ENCODE results near the gene DRC7. TPM values are rescaled to one million over a fixed set of nuclear protein-coding genes. Genes with fewer than 3 reads are reported as not detected.

Gene DRC7
- total RNA-seq, 1 experiment from 2014 or later = 0.85 TPM

GRCh38 chr16:57664662-57665025, 30.0 kb upstream of the DRC7 start:
- Histone ChIP-seq H3K9me3 (ENCODE audit: insufficient read depth, low read depth) (no peaks in the 10 kb centered on the region), H4K20me1 (ENCODE audit: insufficient read depth) (no peaks in the 10 kb centered on the region), H3K27ac (no peak overlapping the region), H3K79me2 (ENCODE audit: low read depth) (no peaks in the 10 kb centered on the region), H3F3A (ENCODE audit: insufficient read depth, low read depth) (peaks cover 15% of the 10 kb centered on the region), H3K9me2 (ENCODE audit: insufficient read depth) (no peaks in the 10 kb centered on the region), H3K36me3 (ENCODE audit: low read depth) (no peaks in the 10 kb centered on the region), H3K27me3 (ENCODE audit: insufficient read depth, low read depth) (no peaks in the 10 kb centered on the region), H2AFZ (no peak overlapping the region), H3K4me2 (no peak overlapping the region), H3K4me1 (replicated peaks; ENCODE audit: insufficient read depth) (peaks cover 18% of the 10 kb centered on the region), H3K4me3 (no peak overlapping the region)
- CTCF ChIA-PET = interaction anchor here (0.6 to 0.7 kb wide), 3 partner anchors 18 to 335 kb away, joined by 4 to 6 read pairs (median 6); no protein-coding TSS in a partner anchor
- no peak for TF ChIP-seq CTCF (conservative IDR thresholded peaks at IDR 0.05)
- TF ChIP-seq EZH2 (IDR thresholded peaks at IDR 0.05; ENCODE audit: low read depth) = no peak
- BruUV-seq (replicated peaks) = TSS peak; percentile 15
- intact Hi-C loops (cut with micrococcal nuclease; ENCODE audit: unreplicated experiment) = no loop called here
- POLR2A ChIA-PET (ENCODE audit: unreplicated experiment) = interaction anchor here (0.5 kb wide), 1 partner anchor 267 kb away, joined by 5 read pairs; no protein-coding TSS in a partner anchor
- no peak for DNase-seq

- no peak for DNase-seq
- no peaks in the 10 kb centered on the region for H3K79me2 ChIP-seq (ENCODE audit: low read depth)
- no peaks in the 10 kb centered on the region for H4K20me1 ChIP-seq (ENCODE audit: insufficient read depth)
- H3K4me1 ChIP-seq (replicated peaks; ENCODE audit: insufficient read depth) = peaks cover 18% of the 10 kb centered on the region
- CTCF ChIA-PET = no interaction called here
- H3K9me3 ChIP-seq (ENCODE audit: insufficient read depth, low read depth) = no peaks in the 10 kb centered on the region
- no peaks in the 10 kb centered on the region for H3K27me3 ChIP-seq (ENCODE audit: insufficient read depth, low read depth)
- intact Hi-C loops (cut with micrococcal nuclease; ENCODE audit: unreplicated experiment) = no loop called here
- no peak overlapping the region for H2AFZ ChIP-seq
- BruUV-seq (replicated peaks) = no TSS peak
- no peaks in the 10 kb centered on the region for H3K36me3 ChIP-seq (ENCODE audit: low read depth)
- peaks cover 15% of the 10 kb centered on the region for H3F3A ChIP-seq (ENCODE audit: insufficient read depth, low read depth)
- H3K4me3 ChIP-seq = no peak overlapping the region
- POLR2A ChIA-PET (ENCODE audit: unreplicated experiment) = no interaction called here
- TF ChIP-seq CTCF (conservative IDR thresholded peaks at IDR 0.05) = no peak
- no peak for TF ChIP-seq EZH2 (IDR thresholded peaks at IDR 0.05; ENCODE audit: low read depth)
- H3K4me2 ChIP-seq = no peak overlapping the region
- H3K27ac ChIP-seq = no peak overlapping the region
- H3K9me2 ChIP-seq (ENCODE audit: insufficient read depth) = no peaks in the 10 kb centered on the region
Observed at GRCh38 chr16:57665541-57665940, 29.1 kb upstream of the DRC7 start.

- POLR2A ChIA-PET (ENCODE audit: unreplicated experiment) = no interaction called here
- intact Hi-C loops (cut with micrococcal nuclease; ENCODE audit: unreplicated experiment) = no loop called here
Observed at GRCh38 chr16:57666353-57667047, 28.1 kb upstream of the DRC7 start.

More at GRCh38 chr16:57666353-57667047, 28.1 kb upstream of the DRC7 start:
- Histone ChIP-seq H3K4me3 (no peak overlapping the region), H3K4me2 (no peak overlapping the region), H2AFZ (no peak overlapping the region), H3K79me2 (ENCODE audit: low read depth) (no peaks in the 10 kb centered on the region), H3K9me3 (ENCODE audit: insufficient read depth, low read depth) (no peaks in the 10 kb centered on the region), H3K27ac (peak overlapping the region; percentile 4; the same call in 1 of the 2 replicates), H3K36me3 (ENCODE audit: low read depth) (no peaks in the 10 kb centered on the region), H3K4me1 (replicated peaks; ENCODE audit: insufficient read depth) (peaks cover 21% of the 10 kb centered on the region), H4K20me1 (ENCODE audit: insufficient read depth) (no peaks in the 10 kb centered on the region), H3K27me3 (ENCODE audit: insufficient read depth, low read depth) (no peaks in the 10 kb centered on the region), H3K9me2 (ENCODE audit: insufficient read depth) (no peaks in the 10 kb centered on the region), H3F3A (ENCODE audit: insufficient read depth, low read depth) (peaks cover 15% of the 10 kb centered on the region)
- TF ChIP-seq CTCF (conservative IDR thresholded peaks at IDR 0.05) (no peak), EZH2 (IDR thresholded peaks at IDR 0.05; ENCODE audit: low read depth) (no peak)
- BruUV-seq (replicated peaks) = no TSS peak
- DNase-seq = no peak
- CTCF ChIA-PET = no interaction called here
